K562 (cell line): ENCODE data around the gene ATP9B. TPM values are rescaled to one million over a fixed set of nuclear protein-coding genes. Genes with fewer than 3 reads are reported as not detected.

ENCODE experiments used
- ATAC-seq: fragments of 200-7000 bp; cut with Tn5 transposase; 3 replicates; pipeline ENCODE4 v1.9.1; 2020; ENCODE audit warnings: moderate library complexity
- BruUV-seq: library from RNA; stranded (reverse); fragments of 400-500 nt; replicated peaks from 2 replicates; lab custom pipeline; 2021; lab: Mats Ljungman, UMichigan
- CTCF ChIA-PET: fragments of 300-600 bp; formaldehyde crosslinking; extraction: SDS; loops from one replicate; lab custom pipeline; 2021; ENCODE audit warnings: low intra/inter-chr PET ratio; lab: Yijun Ruan, JAX
- POLR2A ChIA-PET: fragments of 300-600, 350-650 bp; sonication (Branson Sonifier 250); formaldehyde crosslinking; extraction: SDS; loops from one replicate; lab custom pipeline; 2021; ENCODE audit warnings: antibody characterized with exemption, inconsistent platforms; lab: Yijun Ruan, JAX
- DNase-seq, 4 experiments: peaks; one replicate each; pipeline versions ENCODE4 v3.0.0 to v3.0.0-alpha.2; 2011 to 2018; ENCODE audit warnings: low spot score in 3 of 4, mixed read lengths in 3 of 4; ENCODE audit errors: extremely low read depth in 1 of 4
- FAIRE-seq: peaks from 2 replicates; lab custom pipeline; 2011; peaks lifted over from hg19 to GRCh38; lab: Jason Lieb, UNC
- H2AFZ ChIP-seq: 2 replicates; pipeline ENCODE4 v1.6.0; 2011; ENCODE audit warnings: low read depth, low read length, control low read depth, inconsistent platforms
- H3K27ac ChIP-seq: fragments of 200-600 bp; 3 replicates; pipeline ENCODE4 v1.8.0; 2011; ENCODE audit warnings: low read depth, mild to moderate bottlenecking, control low read depth, inconsistent platforms, low read length, moderate library complexity, mixed read lengths; ENCODE audit errors: extremely low read depth
- H3K27me3 ChIP-seq, 2 experiments: fragments of 300-600 bp in 1 of 2; 2 replicates in 1 of 2; 3 replicates in 1 of 2; pipeline versions ENCODE4 v1.6.0 to v1.8.0; 2011; ENCODE audit warnings: inconsistent platforms in 2 of 2, low read length in 2 of 2, mild to moderate bottlenecking in 1 of 2, mixed read lengths in 1 of 2, moderate library complexity in 1 of 2; ENCODE audit not compliant: control insufficient read depth in 2 of 2, insufficient read depth in 2 of 2
- H3K36me3 ChIP-seq: fragments of 300-600 bp; 3 replicates; pipeline ENCODE4 v1.8.0; 2011; ENCODE audit warnings: mild to moderate bottlenecking, low read length, inconsistent platforms; ENCODE audit not compliant: control insufficient read depth, insufficient read depth
- H3K4me1 ChIP-seq, 2 experiments: fragments of 200-600 bp in 1 of 2; replicated peaks in 1 of 2; 2 replicates in 1 of 2; 3 replicates in 1 of 2; pipeline versions ENCODE4 v1.5.1 to v1.8.0; 2011; ENCODE audit warnings: inconsistent platforms in 2 of 2, low read length in 2 of 2, mild to moderate bottlenecking in 1 of 2, mixed read lengths in 1 of 2, moderate library complexity in 1 of 2; ENCODE audit not compliant: control insufficient read depth in 2 of 2, insufficient read depth in 2 of 2
- H3K4me2 ChIP-seq: 2 replicates; pipeline ENCODE4 v1.6.1; 2011; ENCODE audit warnings: low read length, control low read depth, inconsistent platforms, mixed read lengths; ENCODE audit not compliant: insufficient read depth
- H3K4me3 ChIP-seq: fragments of 200-600 bp; sonication (generic), shearing (Covaris generic); 2 replicates; pipeline ENCODE4 v1.5.1; 2016; ENCODE audit warnings: control low read depth, inconsistent platforms
- H3K79me2 ChIP-seq: fragments of 200-600 bp; 3 replicates; pipeline ENCODE4 v1.8.0; 2011; ENCODE audit warnings: low read length, inconsistent platforms; ENCODE audit not compliant: control insufficient read depth, insufficient read depth
- H3K9ac ChIP-seq, 2 experiments: 2 replicates each; pipeline versions ENCODE4 v1.6.0 to v1.6.1; 2011; ENCODE audit warnings: low read depth in 2 of 2, low read length in 2 of 2, control low read depth in 1 of 2, inconsistent platforms in 1 of 2, mild to moderate bottlenecking in 1 of 2, mixed read lengths in 1 of 2; ENCODE audit not compliant: insufficient read depth in 1 of 2
- H3K9me1 ChIP-seq: one replicate; pipeline ENCODE4 v1.6.0; 2011; ENCODE audit warnings: inconsistent platforms, mild to moderate bottlenecking, low read length, moderate library complexity; ENCODE audit not compliant: control insufficient read depth, insufficient read depth
- H3K9me3 ChIP-seq: replicated peaks from 2 replicates; pipeline ENCODE4 v1.5.1; 2011; ENCODE audit warnings: low read depth, low read length, inconsistent platforms; ENCODE audit not compliant: control insufficient read depth, insufficient read depth
- H4K20me1 ChIP-seq: replicated peaks from 2 replicates; pipeline ENCODE4 v1.6.1; 2011; ENCODE audit warnings: low read length, inconsistent platforms, mixed read lengths; ENCODE audit not compliant: control insufficient read depth, insufficient read depth
- CBFA2T3 ChIP-seq: fragments of 450-650 bp; IDR thresholded peaks from 2 replicates; pipeline ENCODE4 v1.6.1; 2017
- E2F8 ChIP-seq: fragments of 450-650 bp; IDR thresholded peaks from 2 replicates; pipeline ENCODE4 v1.7.1; 2018; ENCODE audit warnings: mild to moderate bottlenecking, low read depth; ENCODE audit not compliant: partially characterized antibody
- MEF2A ChIP-seq: IDR thresholded peaks from 2 replicates; pipeline ENCODE4 v1.6.1; 2011; ENCODE audit warnings: low read depth, mild to moderate bottlenecking, low read length, moderate library complexity; ENCODE audit not compliant: control insufficient read depth
- POLR2H ChIP-seq: IDR thresholded peaks from 2 replicates; pipeline ENCODE4 v1.6.1; 2016; ENCODE audit warnings: missing genetic modification characterization, low read depth, mild to moderate bottlenecking, control low read depth, missing compliant biosample characterization, moderate library complexity
- ZNF134 ChIP-seq: fragments of 250-450 bp; sonication (Bioruptor Pico); conservative IDR thresholded peaks from 2 replicates; pipeline ENCODE4 v1.4.0; 2020
- ZNF431 ChIP-seq: sonication (generic); formaldehyde crosslinking; IDR thresholded peaks from 2 replicates; pipeline ENCODE4 v1.8.0; 2022; ENCODE audit warnings: mild to moderate bottlenecking, missing genetic modification reagents
- WGBS: fragments of 100-300 bp; shearing (Covaris generic); methylation state at CpG from one replicate; pipeline ENCODE4 v1.1.6; 2016; ENCODE audit warnings: low coverage, mixed read lengths; ENCODE audit not compliant: insufficient coverage; ENCODE audit errors: missing lambda C conversion rate; 5-methylcytosine and 5-hydroxymethylcytosine counted together
- in situ Hi-C: fragments of 300-500 bp; cut with MboI; formaldehyde crosslinking; loops from 4 replicates; pipeline ENCODE4 v1.15.0; 2018; ENCODE audit warnings: inconsistent platforms, mixed read lengths
- intact Hi-C: fragments of 100-400 bp; cut with micrococcal nuclease; formaldehyde crosslinking; loops from 2 replicates; pipeline ENCODE4 v1.14.2; 2022
- polyA plus RNA-seq, 8 experiments: library from polyadenylated mRNA; depleted of rRNA in 4 of 8; stranded (reverse) in 5 of 8; unstranded in 3 of 8; fragments of >200 nt; fragmentation: Nextera tagmentation in 2 of 8; fragmentation: Illumina TruSeq in 1 of 8; extraction: Ambion mirVana in 2 of 8; extraction: Trizol in 1 of 8; gene quantifications; 2 replicates each; pipeline versions ENCODE4 v1.2.1 to v1.2.3, GENCODE V29; 2011 to 2014; ENCODE audit warnings: inconsistent platforms in 1 of 8, missing spikeins in 1 of 8
- total RNA-seq, 7 experiments: library from RNA; depleted of rRNA in 6 of 7; stranded (reverse); fragments of >200 nt in 6 of 7; fragmentation: Illumina TruSeq in 2 of 7; extraction: Trizol in 2 of 7; gene quantifications; 2 replicates each; pipeline versions ENCODE4 v1.2.1 to v1.2.3, GENCODE V29; 2011 to 2021; ENCODE audit warnings: low replicate concordance in 1 of 7

ATP9B gene
- total and polyA plus RNA-seq, 9 of the 15 experiments (the other 6 are each of a cell fraction or from before 2014, with no cell fraction given) = 0.66 to 13.2 (median 7.9) TPM

- CTCF ChIA-PET = no interaction called here
- BruUV-seq = no TSS peak
- in situ Hi-C loops (no loop called here), intact Hi-C loops (no loop called here)
- Histone ChIP-seq H2AFZ (no peak overlapping the region), H3K27ac (no peak overlapping the region), H3K9ac (no peak overlapping the region), H3K4me1 (no peaks in the 10 kb centered on the region), H3K79me2 (no peaks in the 10 kb centered on the region), H3K27me3 (no peaks in the 10 kb centered on the region), H3K4me2 (no peak overlapping the region), H3K36me3 (no peaks in the 10 kb centered on the region), H3K9me3 (no peaks in the 10 kb centered on the region), H3K9me1 (no peaks in the 10 kb centered on the region), H4K20me1 (no peaks in the 10 kb centered on the region), H3K4me3 (no peak overlapping the region)
- FAIRE-seq = no peak
- no peak for ATAC-seq
- WGBS = 62% methylated on average over 2 of the region's 2 CpGs
- no peak for DNase-seq
- POLR2A ChIA-PET = no interaction called here
- no peak for TF ChIP-seq CBFA2T3
- no peak for TF ChIP-seq MEF2A
- no peak for TF ChIP-seq ZNF134 (CRISPR knock-in tag)
- TF ChIP-seq ZNF431 (CRISPR knock-in tag) = no peak
- no peak for TF ChIP-seq E2F8
- no peak for TF ChIP-seq POLR2H
These were observed 303.8 kb downstream of the ATP9B start for GRCh38 chr18:79372991-79373390.
